HepG2 (cell line): Measurements from ENCODE around the gene ZDHHC24. TPM values are rescaled to one million over a fixed set of nuclear protein-coding genes. Genes with fewer than 3 reads are reported as not detected.

Experiments used
- CREB3 ChIP-seq: sonication (generic); formaldehyde crosslinking; IDR thresholded peaks from 2 replicates; pipeline ENCODE4 v1.5.0; 2020; ENCODE audit warnings: missing genetic modification reagents
- FOSL2 ChIP-seq: sonication (generic); formaldehyde crosslinking; IDR thresholded peaks from 2 replicates; pipeline ENCODE4 v1.4.0; 2020; ENCODE audit warnings: missing genetic modification reagents
- FOXA1 ChIP-seq, 2 experiments: fragments of 450-650 bp in 1 of 2; sonication (generic) in 1 of 2; formaldehyde crosslinking in 1 of 2; IDR thresholded peaks; 2 replicates each; pipeline versions ENCODE4 v1.4.0 to v1.6.1; 2016 to 2020; ENCODE audit warnings: missing genetic modification reagents in 1 of 2
- MXD4 ChIP-seq: IDR thresholded peaks from 2 replicates; pipeline ENCODE4 v1.6.1; 2016; ENCODE audit warnings: mild to moderate bottlenecking, missing biosample characterization, missing genetic modification reagents
- NFYB ChIP-seq: sonication (generic); formaldehyde crosslinking; IDR thresholded peaks from 2 replicates; pipeline ENCODE4 v1.4.0; 2020; ENCODE audit warnings: missing genetic modification reagents
- NRL ChIP-seq: sonication (generic); formaldehyde crosslinking; IDR thresholded peaks from 2 replicates; pipeline ENCODE4 v1.5.0; 2020; ENCODE audit warnings: missing genetic modification reagents, mild to moderate bottlenecking, moderate library complexity, borderline replicate concordance
- PRDM10 ChIP-seq: sonication (generic); formaldehyde crosslinking; IDR thresholded peaks from 2 replicates; pipeline ENCODE4 v1.4.0; 2020; ENCODE audit warnings: low read depth, missing genetic modification reagents
- RFX1 ChIP-seq: fragments of 450-650 bp; IDR thresholded peaks from 2 replicates; pipeline ENCODE4 v1.6.1; 2017
- SOX13 ChIP-seq, 3 experiments: fragments of 450-650 bp in 1 of 3; sonication (generic) in 1 of 3; formaldehyde crosslinking in 1 of 3; IDR thresholded peaks in 2 of 3; conservative IDR thresholded peaks in 1 of 3; 2 replicates each; pipeline versions ENCODE4 v1.5.0 to v1.6.1; 2016 to 2020; ENCODE audit warnings: antibody characterized with exemption in 1 of 3, mild to moderate bottlenecking in 1 of 3, missing compliant biosample characterization in 1 of 3, missing genetic modification reagents in 1 of 3, moderate library complexity in 1 of 3
- ZBTB20 ChIP-seq: sonication (generic); formaldehyde crosslinking; IDR thresholded peaks from 2 replicates; pipeline ENCODE4 v1.8.1; 2023; ENCODE audit warnings: missing genetic modification reagents, low read depth, mild to moderate bottlenecking, borderline replicate concordance
- ZBTB43 ChIP-seq: sonication (generic); formaldehyde crosslinking; conservative IDR thresholded peaks from 2 replicates; pipeline ENCODE4 v1.4.0; 2020; ENCODE audit warnings: missing genetic modification reagents
- ZKSCAN1 ChIP-seq: fragments of 150-350 bp; IDR thresholded peaks from 2 replicates; pipeline ENCODE4 v1.6.1; 2014; ENCODE audit warnings: low read length
- ZNF143 ChIP-seq: sonication (generic); formaldehyde crosslinking; IDR thresholded peaks from 2 replicates; pipeline ENCODE4 v1.4.0; 2020; ENCODE audit warnings: missing genetic modification reagents
- ZNF343 ChIP-seq: sonication (generic); formaldehyde crosslinking; IDR thresholded peaks from 2 replicates; pipeline ENCODE4 v1.4.0; 2020; ENCODE audit warnings: mild to moderate bottlenecking, missing genetic modification reagents
- ZNF503 ChIP-seq: sonication (generic); formaldehyde crosslinking; IDR thresholded peaks from 2 replicates; pipeline ENCODE4 v1.4.0; 2020; ENCODE audit warnings: missing genetic modification reagents
- ZNF512B ChIP-seq: sonication (generic); formaldehyde crosslinking; IDR thresholded peaks from 2 replicates; pipeline ENCODE4 v1.5.1; 2020; ENCODE audit warnings: missing genetic modification reagents, mild to moderate bottlenecking, borderline replicate concordance
- polyA plus RNA-seq, 8 experiments: library from polyadenylated mRNA; depleted of rRNA in 3 of 8; stranded (reverse) in 7 of 8; unstranded in 1 of 8; fragments of >200 nt; fragmentation: Illumina TruSeq in 4 of 8; extraction: Trizol in 4 of 8; gene quantifications; 2 replicates each; pipeline versions ENCODE4 v1.2.1 to v1.2.3, GENCODE V29; 2011 to 2016; ENCODE audit warnings: low read depth in 4 of 8, missing spikeins in 1 of 8, mixed read lengths in 1 of 8; ENCODE audit not compliant: insufficient read depth in 1 of 8
- total RNA-seq, 5 experiments: library from RNA; depleted of rRNA; stranded (reverse); fragments of >200 nt; fragmentation: Illumina TruSeq; extraction: Trizol; gene quantifications; 2 replicates each; pipeline ENCODE4 v1.2.3, GENCODE V29; 2016; ENCODE audit warnings: low read depth in 1 of 5

ZDHHC24 gene
- total and polyA plus RNA-seq, 2 of the 13 experiments (the other 11 are each of a cell fraction or from before 2014, with no cell fraction given) = 4.3 TPM

GRCh38 chr11:66592457-66593302 lies 46.8 kb upstream of the ZDHHC24 start, which contains the start of the genes CCDC87 and CCS (continued):
- TF ChIP-seq FOSL2 (CRISPR knock-in tag) (no peak; the same call in none of the 2 replicates), RFX1 (peak; percentile 91), ZBTB20 (CRISPR knock-in tag) (0 out of 2 replicates have a peak, but pooled peaks have one; percentile 2), ZNF343 (peak; percentile 87), PRDM10 (CRISPR knock-in tag) (peak; percentile 84), ZNF512B (CRISPR knock-in tag) (no peak), SOX13 (IDR thresholded peaks at IDR 0.05) (no peak), SOX13 (CRISPR knock-in tag; conservative IDR thresholded peaks at IDR 0.05 in 1 of 2, IDR thresholded peaks at IDR 0.05 in 1 of 2) (peak in 1 of 2 experiments; percentile 51; a peak in 2 of 4 replicates), NFYB (CRISPR knock-in tag) (no peak; the same call in none of the 2 replicates), ZNF503 (peak; percentile 60; the same call in 1 of the 2 replicates), ZBTB43 (CRISPR knock-in tag) (peak; percentile 79), ZNF143 (CRISPR knock-in tag) (peak; percentile 61; the same call in 1 of the 2 replicates), CREB3 (CRISPR knock-in tag) (0 out of 2 replicates have a peak, but pooled peaks have one; percentile 6), FOXA1 (IDR thresholded peaks at IDR 0.05) (no peak), FOXA1 (CRISPR knock-in tag; IDR thresholded peaks at IDR 0.05) (peak; percentile 37; the same call in 1 of the 2 replicates), MXD4 (CRISPR knock-in tag) (peak; percentile 77), NRL (CRISPR knock-in tag) (peak; percentile 92), ZKSCAN1 (no peak)
